ENCODE measurements around the gene NFYB.

DNA sequence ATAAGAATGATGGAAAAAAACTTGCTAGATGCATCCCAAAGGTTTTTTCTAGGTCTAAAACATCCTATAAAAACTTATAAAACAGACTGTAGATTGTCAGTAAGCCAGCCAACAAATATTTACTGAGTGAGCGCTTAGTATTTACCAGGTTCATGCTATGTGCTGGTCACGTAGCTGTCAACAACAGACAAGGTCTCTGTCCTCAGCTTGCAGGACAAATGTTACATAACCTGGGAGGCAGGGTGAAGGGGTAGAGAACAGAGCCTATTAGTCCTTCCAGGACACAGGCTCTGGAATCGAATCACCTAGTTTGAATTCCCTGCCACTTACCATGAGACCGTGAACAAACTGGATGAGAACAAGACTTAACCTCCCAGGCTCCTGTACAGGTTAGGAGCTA, 6.4 kb downstream of the NFYB start:
- TF ChIP-seq CTCF (IDR thresholded peaks at IDR 0.05; ENCODE audit: borderline replicate concordance, extremely low read depth, low read length, poor library complexity, severe bottlenecking) (no peak), EZH2 (IDR thresholded peaks at IDR 0.05; ENCODE audit: borderline replicate concordance, low read depth, low read length, severe bottlenecking) (no peak)
